Activated naive CD4-positive, alpha-beta T cell (primary cell): ENCODE data around the gene RINL.
"Not testable (repeated sequence)": the region's sequence is repeated elsewhere in the genome, so short reads cannot be mapped to it uniquely, and the experiment has no call there.

ENCODE experiments used
- DNase-seq, 4 experiments: peaks; one replicate each; lab custom pipeline; 2025; lab: John Stamatoyannopoulos, UW

Gene RINL

DNA sequence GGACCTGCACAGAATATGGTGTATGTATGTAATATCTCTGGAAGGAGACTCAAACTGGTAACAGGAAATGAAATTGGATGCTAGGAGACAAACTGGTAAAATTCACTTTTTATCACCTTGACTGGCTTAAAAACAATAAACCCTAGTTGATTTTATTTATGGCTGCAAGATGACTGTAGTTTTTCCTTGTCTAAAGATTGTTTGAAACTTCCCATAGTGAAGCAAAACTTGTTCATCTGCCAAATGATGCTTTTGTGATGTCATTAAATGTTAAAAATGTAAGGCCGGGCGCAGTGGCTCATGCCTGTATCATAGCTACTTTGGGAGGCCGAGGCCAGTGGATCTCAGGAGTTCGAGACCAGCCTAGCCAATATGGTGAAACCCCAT is 44.0 kb downstream of the RINL start:
- no peak for DNase-seq

- no peak for DNase-seq
Measured at GRCh38 chr19:38833092-38833425, 45.0 kb downstream of the RINL start.

GRCh38 chr19:38831142-38831605 is 46.9 kb downstream of the RINL start:
- no peak for DNase-seq

GRCh38 chr19:38830039-38830733 is 47.9 kb downstream of the RINL start:
- no peak for DNase-seq

DNA sequence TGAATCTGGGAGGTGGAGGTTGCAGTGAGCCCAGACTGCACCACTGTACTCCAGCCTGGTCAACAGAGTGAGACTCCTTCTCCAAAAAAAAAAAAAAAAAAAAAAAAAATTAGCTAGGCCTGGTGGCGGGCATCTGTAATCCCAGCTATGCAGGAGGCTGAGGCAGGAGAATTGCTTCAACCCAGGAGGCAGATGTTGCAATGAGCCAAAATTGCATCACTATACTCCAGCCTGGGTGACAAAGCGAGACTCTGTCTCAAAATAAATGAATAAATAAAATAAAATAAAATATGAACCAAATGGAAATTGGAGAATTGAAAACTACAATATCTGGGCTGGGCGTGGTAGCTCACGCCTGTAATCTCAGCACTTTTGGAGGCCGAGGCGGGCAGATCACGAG is 48.9 kb downstream of the RINL start:
- DNase-seq = not testable (repeated sequence)

GRCh38 chr19:38826856-38827551 is 51.1 kb downstream of the RINL start:
- no peak for DNase-seq

- not testable (repeated sequence) for DNase-seq
Measured at GRCh38 chr19:38825936-38826335, 52.1 kb downstream of the RINL start.

GRCh38 chr19:38821230-38821825 is 56.7 kb downstream of the RINL start:
- DNase-seq = not testable (repeated sequence)

DNA sequence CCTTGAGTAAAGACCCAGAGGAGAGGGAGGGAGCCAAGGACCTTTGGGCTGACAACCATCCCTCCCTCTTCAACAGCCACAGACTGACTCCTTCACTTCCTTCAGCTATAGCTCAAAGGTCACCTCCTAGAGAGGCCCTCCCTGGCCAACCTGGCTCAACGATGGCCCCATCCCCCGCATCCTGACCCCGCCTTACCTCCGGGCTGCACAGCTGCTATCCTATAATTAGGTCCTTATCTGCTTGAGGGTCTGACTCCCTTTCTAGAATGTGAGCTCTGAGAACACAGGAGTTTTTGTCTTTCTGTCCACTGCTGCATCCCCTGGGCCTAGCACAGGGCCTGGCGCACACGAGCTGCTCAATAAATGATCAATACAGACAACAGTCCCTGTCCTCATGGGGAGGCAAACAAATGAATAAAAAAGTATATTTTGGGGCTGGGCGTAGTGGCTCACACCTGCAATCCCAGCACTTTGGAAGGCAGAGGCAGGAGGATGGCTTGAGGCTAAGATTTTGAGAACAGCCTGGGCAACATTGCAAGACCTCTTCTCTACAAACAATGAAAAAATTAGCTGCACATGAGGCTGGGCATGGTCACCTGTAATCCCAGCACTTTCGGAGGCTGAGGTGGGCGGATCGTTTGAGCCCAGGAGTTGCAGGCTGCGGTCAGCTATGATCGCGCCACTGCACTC is 58.7 kb downstream of the RINL start:
- no peak for DNase-seq
